PC-3 (cell line): ENCODE data around the gene DOC2A. TPM values are rescaled to one million over a fixed set of nuclear protein-coding genes. Genes with fewer than 3 reads are reported as not detected.
A peak's percentile ranks its signal among the peaks of the same experiment; 100 is the strongest.

Experiments
- ATAC-seq: fragments of 200-7000 bp; cut with Tn5 transposase; 2 replicates; pipeline ENCODE4 v1.9.1; 2020; ENCODE audit warnings: mild to moderate bottlenecking, moderate library complexity
- BruUV-seq: library from RNA; stranded (reverse); fragments of 400-500 nt; replicated peaks from 2 replicates; lab custom pipeline; 2021; lab: Mats Ljungman, UMichigan
- CTCF ChIA-PET: fragments of 300-600 bp; sonication (Branson Sonifier 250); formaldehyde crosslinking; loops from one replicate; lab custom pipeline; 2022; ENCODE audit warnings: antibody characterized with exemption; lab: Charles Lee
- POLR2A ChIA-PET: fragments of 300-600 bp; sonication (Branson Sonifier 250); formaldehyde crosslinking; loops from one replicate; lab custom pipeline; 2022; ENCODE audit warnings: antibody characterized with exemption; ENCODE audit not compliant: unreplicated experiment; lab: Charles Lee
- DNase-seq: peaks from one replicate; pipeline ENCODE4 v3.0.0-alpha.2; 2015
- H2AFZ ChIP-seq: fragments of 300-600 bp; sonication (generic); 2 replicates; pipeline ENCODE4 v1.6.0; 2016; ENCODE audit warnings: antibody characterized with exemption, low read length
- H3F3A ChIP-seq: fragments of 300-600 bp; sonication (generic); one replicate; pipeline ENCODE4 v1.6.0; 2017; ENCODE audit warnings: antibody characterized with exemption, low read length, control low read depth, mild to moderate bottlenecking; ENCODE audit not compliant: unreplicated experiment
- H3K27ac ChIP-seq: fragments of 300-600 bp; sonication (generic); 2 replicates; pipeline ENCODE4 v1.5.1; 2016; ENCODE audit warnings: mild to moderate bottlenecking, low read length
- H3K27me3 ChIP-seq: fragments of 300-600 bp; sonication (generic); 2 replicates; pipeline ENCODE4 v1.6.1; 2016; ENCODE audit warnings: low read length, mixed read lengths
- H3K36me3 ChIP-seq: fragments of 300-600 bp; sonication (generic); 2 replicates; pipeline ENCODE4 v1.6.1; 2016; ENCODE audit warnings: low read depth, mixed run types, low read length, mixed read lengths
- H3K4me1 ChIP-seq: fragments of 300-600 bp; sonication (generic); 2 replicates; pipeline ENCODE4 v1.5.1; 2016; ENCODE audit warnings: low read length; ENCODE audit not compliant: insufficient read depth
- H3K4me2 ChIP-seq: fragments of 300-600 bp; sonication (generic); 2 replicates; pipeline ENCODE4 v1.6.0; 2016; ENCODE audit warnings: low read length
- H3K4me3 ChIP-seq: fragments of 300-600 bp; sonication (generic); 2 replicates; pipeline ENCODE4 v1.5.1; 2016; ENCODE audit warnings: mild to moderate bottlenecking, low read length, mixed read lengths
- H3K79me2 ChIP-seq: fragments of 300-600 bp; sonication (generic); 2 replicates; pipeline ENCODE4 v1.6.1; 2017; ENCODE audit warnings: low read length, mixed read lengths
- H3K9ac ChIP-seq: fragments of 300-600 bp; sonication (generic); 2 replicates; pipeline ENCODE4 v1.6.0; 2016; ENCODE audit warnings: mild to moderate bottlenecking, low read length
- H3K9me2 ChIP-seq: fragments of 300-600 bp; sonication (generic); replicated peaks from 2 replicates; pipeline ENCODE4 v1.6.1; 2016; ENCODE audit warnings: mixed run types, low read length, mixed read lengths
- H3K9me3 ChIP-seq: fragments of 300-600 bp; sonication (generic); 2 replicates; pipeline ENCODE4 v1.6.1; 2016; ENCODE audit warnings: low read length, mixed read lengths
- H4K20me1 ChIP-seq: fragments of 300-600 bp; sonication (generic); 2 replicates; pipeline ENCODE4 v1.6.1; 2016; ENCODE audit warnings: low read length, mixed read lengths
- EZH2 ChIP-seq: fragments of 300-600 bp; sonication (generic); IDR thresholded peaks from one replicate; pipeline ENCODE4 v1.6.1; 2017; ENCODE audit warnings: antibody characterized with exemption, mild to moderate bottlenecking, low read length; ENCODE audit not compliant: unreplicated experiment
- EZH2phosphoT487 ChIP-seq: fragments of 300-600 bp; sonication (generic); IDR thresholded peaks from 2 replicates; pipeline ENCODE4 v1.6.1; 2018; ENCODE audit warnings: mild to moderate bottlenecking, antibody characterized with exemption, low read length, borderline replicate concordance
- intact Hi-C: fragments of 100-400 bp; cut with micrococcal nuclease; formaldehyde crosslinking; loops from 2 replicates; pipeline ENCODE4 v1.9.0; 2023
- total RNA-seq: library from RNA; depleted of rRNA; stranded (reverse); fragments of >200 nt; gene quantifications from 2 replicates; pipeline ENCODE4 v1.2.3, GENCODE V29; 2014
- TF ChIP-seq, protein P1 (sequence below): fragments of 300-600 bp; sonication (generic); conservative IDR thresholded peaks from 2 replicates; pipeline ENCODE4 v1.5.1; 2017; ENCODE audit warnings: antibody characterized with exemption, low read depth, mild to moderate bottlenecking, low read length

Gene DOC2A
- total RNA-seq, 1 experiment from 2014 or later: 4.6 TPM

DNA sequence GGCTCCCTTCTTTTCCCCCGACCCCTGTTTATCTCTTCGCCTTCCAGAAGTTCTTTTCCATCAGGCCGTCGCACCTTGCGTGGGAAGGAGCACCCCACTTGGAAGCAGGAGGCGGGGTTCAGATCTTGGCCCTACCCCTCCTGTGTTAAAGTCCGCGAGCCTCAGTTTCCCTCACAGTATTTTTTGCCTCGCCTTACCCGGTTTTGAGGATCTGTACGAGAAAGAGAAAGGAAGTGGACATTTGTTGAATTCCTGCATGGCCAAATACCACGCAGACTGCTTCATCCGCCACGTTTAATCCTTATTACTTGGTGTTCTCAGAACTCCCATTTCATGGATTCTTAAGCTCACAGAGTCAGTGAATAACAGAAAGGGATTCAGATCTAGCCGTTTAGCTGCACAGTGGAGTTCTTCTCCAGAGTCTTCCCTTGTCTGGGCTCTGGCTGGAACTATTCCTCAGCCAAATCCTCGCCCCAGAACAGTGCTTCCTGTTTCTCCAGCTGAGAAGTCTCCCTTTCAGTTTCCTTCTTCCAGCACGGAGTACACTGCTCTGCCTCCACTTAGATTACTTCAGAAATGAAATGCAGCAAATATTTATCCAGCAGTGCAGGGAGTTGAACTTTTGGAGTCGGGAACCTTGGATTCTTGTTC lies 48.4 kb downstream of the DOC2A start:
- Histone ChIP-seq H3K79me2 (no peaks in the 10 kb centered on the region), H3K4me1 (peaks cover 11% of the 10 kb centered on the region), H3K36me3 (no peaks in the 10 kb centered on the region), H3K27me3 (no peaks in the 10 kb centered on the region), H3K27ac (peak overlapping the region; percentile 32), H3K4me3 (peak overlapping the region; percentile 77), H3K9me2 (no peaks in the 10 kb centered on the region), H2AFZ (peak overlapping the region; percentile 96), H3K9me3 (no peaks in the 10 kb centered on the region), H3F3A (no peaks in the 10 kb centered on the region), H3K4me2 (peak overlapping the region; percentile 98), H3K9ac (peak overlapping the region; percentile 90), H4K20me1 (no peaks in the 10 kb centered on the region)
- intact Hi-C loops: no loop called here
- BruUV-seq: TSS peak; percentile 73
- DNase-seq (peak; percentile 20), ATAC-seq (peak; percentile 25; the same call in 1 of the 2 replicates)
- TF ChIP-seq EZH2phosphoT487 (no peak), EZH2 (no peak)
- TF ChIP-seq, protein P1, sequence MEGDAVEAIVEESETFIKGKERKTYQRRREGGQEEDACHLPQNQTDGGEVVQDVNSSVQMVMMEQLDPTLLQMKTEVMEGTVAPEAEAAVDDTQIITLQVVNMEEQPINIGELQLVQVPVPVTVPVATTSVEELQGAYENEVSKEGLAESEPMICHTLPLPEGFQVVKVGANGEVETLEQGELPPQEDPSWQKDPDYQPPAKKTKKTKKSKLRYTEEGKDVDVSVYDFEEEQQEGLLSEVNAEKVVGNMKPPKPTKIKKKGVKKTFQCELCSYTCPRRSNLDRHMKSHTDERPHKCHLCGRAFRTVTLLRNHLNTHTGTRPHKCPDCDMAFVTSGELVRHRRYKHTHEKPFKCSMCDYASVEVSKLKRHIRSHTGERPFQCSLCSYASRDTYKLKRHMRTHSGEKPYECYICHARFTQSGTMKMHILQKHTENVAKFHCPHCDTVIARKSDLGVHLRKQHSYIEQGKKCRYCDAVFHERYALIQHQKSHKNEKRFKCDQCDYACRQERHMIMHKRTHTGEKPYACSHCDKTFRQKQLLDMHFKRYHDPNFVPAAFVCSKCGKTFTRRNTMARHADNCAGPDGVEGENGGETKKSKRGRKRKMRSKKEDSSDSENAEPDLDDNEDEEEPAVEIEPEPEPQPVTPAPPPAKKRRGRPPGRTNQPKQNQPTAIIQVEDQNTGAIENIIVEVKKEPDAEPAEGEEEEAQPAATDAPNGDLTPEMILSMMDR: no peak
- CTCF ChIA-PET: interaction anchor here (0.6 to 0.9 kb wide), 2 partner anchors 11 to 13 kb away, joined by 3 to 5 read pairs; partner anchors contain the start of gene TAOK2
- POLR2A ChIA-PET: interaction anchor here (0.7 to 0.8 kb wide), 2 partner anchors 42 to 63 kb away, joined by 4 to 5 read pairs; partner anchors contain the start of gene SEZ6L2

DNA sequence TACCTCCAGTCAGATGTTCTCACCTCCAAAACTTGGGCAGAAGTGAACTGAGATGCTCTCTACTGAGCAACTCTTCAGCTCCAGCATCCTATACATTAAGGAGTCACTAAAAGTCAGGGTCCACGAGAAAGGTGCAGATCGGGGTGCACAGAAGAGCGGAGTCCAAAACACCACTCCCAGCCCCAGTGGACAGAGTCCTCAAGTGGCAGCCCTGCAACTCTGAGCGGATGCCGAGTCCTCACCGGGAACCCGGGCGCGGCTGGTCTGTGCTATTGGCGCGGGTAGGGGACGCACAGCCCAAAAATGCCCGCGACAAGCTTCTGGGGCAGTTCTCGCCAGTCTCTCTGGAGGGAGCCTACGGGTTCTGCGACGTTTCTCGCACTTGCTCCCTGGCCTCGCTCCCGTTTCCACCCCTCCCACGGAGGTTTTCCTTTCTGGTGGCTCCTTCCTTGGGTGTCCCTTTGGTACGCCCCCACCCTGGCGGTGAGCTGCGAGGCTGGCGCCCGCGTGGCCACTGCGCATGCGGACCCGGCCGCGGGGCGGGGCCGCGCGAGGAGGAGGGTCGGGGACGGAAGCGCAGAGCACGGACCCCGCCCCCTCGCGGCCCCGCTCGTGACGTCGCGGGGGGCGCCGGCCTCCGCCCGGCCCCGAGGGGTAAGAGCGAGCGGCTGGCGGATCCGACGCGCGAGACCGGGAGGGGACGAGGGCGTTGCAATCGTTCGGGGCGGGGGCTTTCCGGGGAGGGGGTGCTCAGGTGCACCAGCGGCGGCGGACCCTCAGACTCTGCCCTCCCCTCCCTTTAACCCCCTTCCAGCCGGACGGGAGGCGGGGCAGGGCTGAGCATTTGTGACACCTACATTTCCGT lies 49.1 kb downstream of the DOC2A start, which contains the start of gene TMEM219:
Gene TMEM219, plus strand, starts transcription at position 601 of the 865 bp plus-strand sequence. CDS start 1,065 bp downstream, outside the sequence.
- peak within 1 kb of the TSS; percentile 76 for H3K27ac ChIP-seq
- no peaks in the 10 kb centered on the region for H4K20me1 ChIP-seq
- TSS peak; percentile 87 for BruUV-seq
- peak within 1 kb of the TSS; percentile 96 for H2AFZ ChIP-seq
- H3K4me1 ChIP-seq: peaks cover 11% of the 10 kb centered on the region
- H3K9ac ChIP-seq: peak within 1 kb of the TSS; percentile 90
- no peaks in the 10 kb centered on the region for H3K27me3 ChIP-seq
- POLR2A ChIA-PET: interaction anchor here (0.7 kb wide), 1 partner anchor 41 kb away, joined by 4 read pairs; no protein-coding TSS in a partner anchor
- no peaks in the 10 kb centered on the region for H3K9me3 ChIP-seq
- H3K36me3 ChIP-seq: no peaks in the 10 kb centered on the region
- H3K4me3 ChIP-seq: peak within 1 kb of the TSS; percentile 77
- peak within 1 kb of the TSS; percentile 98 for H3K4me2 ChIP-seq
- intact Hi-C loops: no loop called here
- H3K79me2 ChIP-seq: no peaks in the 10 kb centered on the region
- DNase-seq (peak; percentile 89), ATAC-seq (peak; percentile 92)
- no peaks in the 10 kb centered on the region for H3F3A ChIP-seq
- TF ChIP-seq, protein P1: no peak; the same call in 1 of the 2 replicates
- TF ChIP-seq EZH2: no peak
- CTCF ChIA-PET: interaction anchor here (0.6 to 0.9 kb wide), 2 partner anchors 12 kb away, joined by 3 to 5 read pairs; partner anchors contain the start of gene TAOK2
- no peaks in the 10 kb centered on the region for H3K9me2 ChIP-seq
